PC-3 (cell line): ENCODE data around the gene NPTXR. TPM values are rescaled to one million over a fixed set of nuclear protein-coding genes. Genes with fewer than 3 reads are reported as not detected.

Source experiments
- ATAC-seq: fragments of 200-7000 bp; cut with Tn5 transposase; 2 replicates; pipeline ENCODE4 v1.9.1; 2020; ENCODE audit warnings: mild to moderate bottlenecking, moderate library complexity
- BruUV-seq: library from RNA; stranded (reverse); fragments of 400-500 nt; replicated peaks from 2 replicates; lab custom pipeline; 2021; lab: Mats Ljungman, UMichigan
- CTCF ChIA-PET: fragments of 300-600 bp; sonication (Branson Sonifier 250); formaldehyde crosslinking; loops from one replicate; lab custom pipeline; 2022; ENCODE audit warnings: antibody characterized with exemption; lab: Charles Lee
- POLR2A ChIA-PET: fragments of 300-600 bp; sonication (Branson Sonifier 250); formaldehyde crosslinking; loops from one replicate; lab custom pipeline; 2022; ENCODE audit warnings: antibody characterized with exemption; ENCODE audit not compliant: unreplicated experiment; lab: Charles Lee
- DNase-seq: peaks from one replicate; pipeline ENCODE4 v3.0.0-alpha.2; 2015
- H2AFZ ChIP-seq: fragments of 300-600 bp; sonication (generic); 2 replicates; pipeline ENCODE4 v1.6.0; 2016; ENCODE audit warnings: antibody characterized with exemption, low read length
- H3F3A ChIP-seq: fragments of 300-600 bp; sonication (generic); one replicate; pipeline ENCODE4 v1.6.0; 2017; ENCODE audit warnings: antibody characterized with exemption, low read length, control low read depth, mild to moderate bottlenecking; ENCODE audit not compliant: unreplicated experiment
- H3K27ac ChIP-seq: fragments of 300-600 bp; sonication (generic); 2 replicates; pipeline ENCODE4 v1.5.1; 2016; ENCODE audit warnings: mild to moderate bottlenecking, low read length
- H3K27me3 ChIP-seq: fragments of 300-600 bp; sonication (generic); 2 replicates; pipeline ENCODE4 v1.6.1; 2016; ENCODE audit warnings: low read length, mixed read lengths
- H3K36me3 ChIP-seq: fragments of 300-600 bp; sonication (generic); 2 replicates; pipeline ENCODE4 v1.6.1; 2016; ENCODE audit warnings: low read depth, mixed run types, low read length, mixed read lengths
- H3K4me1 ChIP-seq: fragments of 300-600 bp; sonication (generic); 2 replicates; pipeline ENCODE4 v1.5.1; 2016; ENCODE audit warnings: low read length; ENCODE audit not compliant: insufficient read depth
- H3K4me2 ChIP-seq: fragments of 300-600 bp; sonication (generic); 2 replicates; pipeline ENCODE4 v1.6.0; 2016; ENCODE audit warnings: low read length
- H3K4me3 ChIP-seq: fragments of 300-600 bp; sonication (generic); 2 replicates; pipeline ENCODE4 v1.5.1; 2016; ENCODE audit warnings: mild to moderate bottlenecking, low read length, mixed read lengths
- H3K79me2 ChIP-seq: fragments of 300-600 bp; sonication (generic); 2 replicates; pipeline ENCODE4 v1.6.1; 2017; ENCODE audit warnings: low read length, mixed read lengths
- H3K9ac ChIP-seq: fragments of 300-600 bp; sonication (generic); 2 replicates; pipeline ENCODE4 v1.6.0; 2016; ENCODE audit warnings: mild to moderate bottlenecking, low read length
- H3K9me2 ChIP-seq: fragments of 300-600 bp; sonication (generic); replicated peaks from 2 replicates; pipeline ENCODE4 v1.6.1; 2016; ENCODE audit warnings: mixed run types, low read length, mixed read lengths
- H3K9me3 ChIP-seq: fragments of 300-600 bp; sonication (generic); 2 replicates; pipeline ENCODE4 v1.6.1; 2016; ENCODE audit warnings: low read length, mixed read lengths
- H4K20me1 ChIP-seq: fragments of 300-600 bp; sonication (generic); 2 replicates; pipeline ENCODE4 v1.6.1; 2016; ENCODE audit warnings: low read length, mixed read lengths
- CTCF ChIP-seq: fragments of 300-600 bp; sonication (generic); conservative IDR thresholded peaks from 2 replicates; pipeline ENCODE4 v1.5.1; 2017; ENCODE audit warnings: antibody characterized with exemption, low read depth, mild to moderate bottlenecking, low read length
- EZH2 ChIP-seq: fragments of 300-600 bp; sonication (generic); IDR thresholded peaks from one replicate; pipeline ENCODE4 v1.6.1; 2017; ENCODE audit warnings: antibody characterized with exemption, mild to moderate bottlenecking, low read length; ENCODE audit not compliant: unreplicated experiment
- EZH2phosphoT487 ChIP-seq: fragments of 300-600 bp; sonication (generic); IDR thresholded peaks from 2 replicates; pipeline ENCODE4 v1.6.1; 2018; ENCODE audit warnings: mild to moderate bottlenecking, antibody characterized with exemption, low read length, borderline replicate concordance
- intact Hi-C: fragments of 100-400 bp; cut with micrococcal nuclease; formaldehyde crosslinking; loops from 2 replicates; pipeline ENCODE4 v1.9.0; 2023
- total RNA-seq: library from RNA; depleted of rRNA; stranded (reverse); fragments of >200 nt; gene quantifications from 2 replicates; pipeline ENCODE4 v1.2.3, GENCODE V29; 2014

Gene NPTXR
- total RNA-seq, 1 experiment from 2014 or later: 2.8 TPM

GRCh38 chr22:38774496-38775166, 69.2 kb downstream of the NPTXR start:
- no peak for ATAC-seq
- Histone ChIP-seq H2AFZ (no peak overlapping the region), H3K4me1 (no peaks in the 10 kb centered on the region), H3K4me2 (no peak overlapping the region), H3K9me2 (no peaks in the 10 kb centered on the region), H3K27me3 (no peaks in the 10 kb centered on the region), H3K27ac (no peak overlapping the region), H3K36me3 (no peaks in the 10 kb centered on the region), H3K4me3 (no peak overlapping the region), H4K20me1 (no peaks in the 10 kb centered on the region), H3K9me3 (no peaks in the 10 kb centered on the region), H3K79me2 (no peaks in the 10 kb centered on the region), H3K9ac (no peak overlapping the region), H3F3A (no peaks in the 10 kb centered on the region)
- POLR2A ChIA-PET: no interaction called here
- intact Hi-C loops: no loop called here
- DNase-seq: no peak
- CTCF ChIA-PET: no interaction called here
- TF ChIP-seq CTCF (no peak), EZH2 (no peak)
- BruUV-seq: no TSS peak

GRCh38 chr22:38773363-38773946, 70.4 kb downstream of the NPTXR start:
- no peak for TF ChIP-seq EZH2phosphoT487
- TF ChIP-seq CTCF: no peak
- H3K9me2 ChIP-seq: no peaks in the 10 kb centered on the region
- H3K27me3 ChIP-seq: no peaks in the 10 kb centered on the region
- BruUV-seq: no TSS peak
- H4K20me1 ChIP-seq: no peaks in the 10 kb centered on the region
- no peaks in the 10 kb centered on the region for H3K36me3 ChIP-seq
- no peak overlapping the region for H3K4me3 ChIP-seq
- DNase-seq: no peak
- H3K9me3 ChIP-seq: no peaks in the 10 kb centered on the region
- H3F3A ChIP-seq: no peaks in the 10 kb centered on the region
- intact Hi-C loops: no loop called here
- POLR2A ChIA-PET: no interaction called here
- H3K79me2 ChIP-seq: no peaks in the 10 kb centered on the region
- no peaks in the 10 kb centered on the region for H3K4me1 ChIP-seq
- no peak overlapping the region for H3K4me2 ChIP-seq
- H3K9ac ChIP-seq: no peak overlapping the region
- CTCF ChIA-PET: no interaction called here
- no peak overlapping the region for H3K27ac ChIP-seq
- ATAC-seq: no peak
- H2AFZ ChIP-seq: no peak overlapping the region

GRCh38 chr22:38772623-38772873, 71.3 kb downstream of the NPTXR start:
- Histone ChIP-seq H3K9me3 (no peaks in the 10 kb centered on the region), H3K4me2 (no peak overlapping the region), H3K9ac (no peak overlapping the region), H3K4me3 (no peak overlapping the region), H4K20me1 (no peaks in the 10 kb centered on the region), H3K79me2 (no peaks in the 10 kb centered on the region), H3K27ac (no peak overlapping the region), H3K4me1 (no peaks in the 10 kb centered on the region), H3K36me3 (no peaks in the 10 kb centered on the region), H3K27me3 (no peaks in the 10 kb centered on the region), H2AFZ (no peak overlapping the region), H3K9me2 (no peaks in the 10 kb centered on the region), H3F3A (no peaks in the 10 kb centered on the region)
- ATAC-seq (no peak), DNase-seq (no peak)
- intact Hi-C loops: no loop called here
- BruUV-seq: no TSS peak
- TF ChIP-seq CTCF (no peak), EZH2 (no peak)
- CTCF ChIA-PET: no interaction called here
- POLR2A ChIA-PET: no interaction called here
